Lung (tissue), 12 donors: Measurements from ENCODE around the gene FAM13A. TPM values are rescaled to one million over a fixed set of nuclear protein-coding genes. Genes with fewer than 3 reads are reported as not detected.
"Not testable (repeated sequence)": the region's sequence is repeated elsewhere in the genome, so short reads cannot be mapped to it uniquely, and the experiment has no call there.

Source experiments
- ATAC-seq: fragments of 200-7000 bp; cut with Tn5 transposase; one replicate; pipeline ENCODE4 v1.9.1; 2020; ENCODE audit warnings: moderate number of reproducible peaks; ENCODE audit not compliant: insufficient read depth, low FRiP score
- DNase-seq, 3 donors: peaks; one replicate each; pipeline ENCODE4 v3.0.0-alpha.2; 2013 to 2017
- H3K27ac ChIP-seq, 2 donors: one replicate each; pipeline ENCODE4 v1.5.1; 2013; ENCODE audit warnings: mild to moderate bottlenecking in 2 of 2, moderate library complexity in 2 of 2, control low read depth in 1 of 2, inconsistent platforms in 1 of 2, low read depth in 1 of 2, low read length in 1 of 2
- H3K27me3 ChIP-seq, 3 donors: one replicate each; pipeline ENCODE4 v1.5.1; 2013; ENCODE audit warnings: low read length in 2 of 3; ENCODE audit not compliant: control insufficient read depth in 3 of 3, insufficient read depth in 3 of 3
- H3K36me3 ChIP-seq, 4 donors: one replicate each; pipeline ENCODE4 v1.5.1; 2013; ENCODE audit warnings: low read length in 4 of 4, mild to moderate bottlenecking in 1 of 4, moderate library complexity in 1 of 4; ENCODE audit not compliant: control insufficient read depth in 4 of 4, insufficient read depth in 4 of 4
- H3K4me1 ChIP-seq, 5 donors: one replicate each; pipeline ENCODE4 v1.5.1; 2013; ENCODE audit warnings: low read length in 5 of 5, mild to moderate bottlenecking in 2 of 5, moderate library complexity in 1 of 5; ENCODE audit not compliant: control insufficient read depth in 5 of 5, insufficient read depth in 5 of 5
- H3K4me3 ChIP-seq: one replicate; pipeline ENCODE4 v1.5.1; 2013; ENCODE audit warnings: mild to moderate bottlenecking, control low read depth, moderate library complexity
- H3K9ac ChIP-seq, 2 donors: one replicate each; pipeline ENCODE4 v1.5.1; 2013; ENCODE audit warnings: low read length in 2 of 2, control low read depth in 1 of 2; ENCODE audit not compliant: insufficient read depth in 1 of 2
- H3K9me3 ChIP-seq, 4 donors: one replicate each; pipeline ENCODE4 v1.5.1; 2013; ENCODE audit warnings: low read length in 3 of 4, mild to moderate bottlenecking in 1 of 4, moderate library complexity in 1 of 4; ENCODE audit not compliant: control insufficient read depth in 4 of 4, insufficient read depth in 3 of 4
- CTCF ChIP-seq: IDR thresholded peaks from 2 replicates; pipeline ENCODE4 v1.5.1; 2012; ENCODE audit warnings: mild to moderate bottlenecking; ENCODE audit errors: control extremely low read depth, extremely low read depth
- WGBS, 2 donors: extraction: QIAGEN DNeasy Blood & Tissue Kit; methylation state at CpG; one replicate each; pipeline ENCODE4 v1.1.7; 2013; 5-methylcytosine and 5-hydroxymethylcytosine counted together
- polyA plus RNA-seq, 2 donors: library from polyadenylated mRNA; stranded (reverse); fragments of 200-250 nt; gene quantifications; one replicate each; pipeline ENCODE4 v1.2.1, GENCODE V29; 2013
- total RNA-seq, 2 donors: library from RNA; depleted of rRNA in 1 of 2; stranded (reverse); fragments of >200 nt in 1 of 2; gene quantifications; one replicate each; pipeline ENCODE4 v1.2.1, GENCODE V29; 2014 to 2021
- donor health status: control.
- donor health status: control.
- donor health status: Bipolar disorder and iron deficiency.
- donor health status: healthy.
- donor health status: DM: yes; HTN: yes; CAD: no.

FAM13A gene
- total and polyA plus RNA-seq, 4 donors = 9.2 to 122 (median 29.3) TPM

- no peak for DNase-seq
- no peak for TF ChIP-seq CTCF
- Histone ChIP-seq H3K27ac (no peak overlapping the region), H3K27me3 (no peaks in the 10 kb centered on the region), H3K9me3 (peaks cover 0 to 3% (median 0%) of the 10 kb centered on the region in 4 donors), H3K9ac (no peak overlapping the region), H3K4me1 (no peaks in the 10 kb centered on the region), H3K4me3 (no peak overlapping the region), H3K36me3 (peaks cover 0 to 9% (median 2%) of the 10 kb centered on the region in 4 donors)
- no peak for ATAC-seq
- WGBS, 2 donors = 76 to 86% methylated on average over 1 of the region's 1 CpG
Observed at GRCh38 chr4:88928852-88929251, 128.1 kb downstream of the FAM13A start.

- no peak for ATAC-seq
- Histone ChIP-seq H3K27ac (no peak overlapping the region), H3K9ac (no peak overlapping the region), H3K9me3 (peaks cover 0 to 3% (median 0%) of the 10 kb centered on the region in 4 donors), H3K4me1 (no peaks in the 10 kb centered on the region), H3K4me3 (no peak overlapping the region), H3K27me3 (no peaks in the 10 kb centered on the region), H3K36me3 (peaks cover 0 to 9% (median 0%) of the 10 kb centered on the region in 4 donors)
- no peak for DNase-seq
- TF ChIP-seq CTCF = no peak
Observed at GRCh38 chr4:88927420-88927819, 129.6 kb downstream of the FAM13A start.

- Histone ChIP-seq H3K9ac (no peak overlapping the region), H3K27me3 (no peaks in the 10 kb centered on the region), H3K36me3 (no peaks in the 10 kb centered on the region), H3K27ac (no peak overlapping the region), H3K4me1 (no peaks in the 10 kb centered on the region), H3K9me3 (no peaks in the 10 kb centered on the region), H3K4me3 (no peak overlapping the region)
- DNase-seq = no peak
- TF ChIP-seq CTCF = no peak
- ATAC-seq = no peak
Observed at GRCh38 chr4:88919056-88919455, 137.9 kb downstream of the FAM13A start.

GRCh38 chr4:88913181-88913580 is 143.8 kb downstream of the FAM13A start:
- DNase-seq, H3K4me3 ChIP-seq, H3K27me3 ChIP-seq, H3K4me1 ChIP-seq, ATAC-seq, H3K9me3 ChIP-seq, H3K9ac ChIP-seq, H3K27ac ChIP-seq, H3K36me3 ChIP-seq: not testable (repeated sequence)
